Adrenal gland (tissue), 12 donors: ENCODE data around the gene KIAA1755. TPM values are rescaled to one million over a fixed set of nuclear protein-coding genes. Genes with fewer than 3 reads are reported as not detected.
A peak's percentile ranks its signal among the peaks of the same experiment; 100 is the strongest.

Source experiments
- DNase-seq, 7 donors: peaks; one replicate each; pipeline ENCODE4 v3.0.0-alpha.2; 2019 to 2020
- H3K27ac ChIP-seq, 5 donors: fragments of 200-600 bp; sonication (generic) in 4 of 5; 1 replicate in 3 of 5; 2 replicates in 2 of 5; pipeline versions ENCODE4 v1.5.1 to v1.8.0; 2016 to 2020; ENCODE audit warnings: mild to moderate bottlenecking in 1 of 5
- H3K27me3 ChIP-seq: fragments of 200-600 bp; 2 replicates; pipeline ENCODE4 v1.8.0; 2021
- H3K36me3 ChIP-seq, 2 donors: fragments of 200-600 bp; replicated peaks in 1 of 2; 1 replicate in 1 of 2; 2 replicates in 1 of 2; pipeline versions ENCODE4 v1.5.1 to v1.8.0; 2018 to 2022
- H3K4me1 ChIP-seq, 2 donors: fragments of 200-600 bp; replicated peaks in 1 of 2; 1 replicate in 1 of 2; 2 replicates in 1 of 2; pipeline versions ENCODE4 v1.5.1 to v1.8.0; 2018 to 2021
- H3K4me3 ChIP-seq, 4 donors: fragments of 200-600 bp; sonication (generic) in 3 of 4; one replicate each; pipeline ENCODE4 v1.5.1; 2016 to 2018
- H3K9me3 ChIP-seq, 3 donors: fragments of 200-600 bp; sonication (generic) in 1 of 3; replicated peaks in 1 of 3; 1 replicate in 2 of 3; 2 replicates in 1 of 3; pipeline versions ENCODE4 v1.5.1 to v1.8.0; 2016 to 2021
- CTCF ChIP-seq, 6 experiments: fragments of 450-650 bp in 4 of 6; fragments of 200-600 bp in 2 of 6; sonication (generic) in 1 of 6; IDR thresholded peaks; 1 replicate in 5 of 6; 2 replicates in 1 of 6; pipeline versions ENCODE4 v1.5.1 to v1.8.0; 2016 to 2021; ENCODE audit warnings: antibody characterized with exemption in 6 of 6, mild to moderate bottlenecking in 2 of 6, moderate library complexity in 1 of 6
- POLR2A ChIP-seq, 2 donors: fragments of 450-650 bp; IDR thresholded peaks; one replicate each; pipeline ENCODE4 v1.6.1; 2017; ENCODE audit warnings: antibody characterized with exemption in 2 of 2, mild to moderate bottlenecking in 2 of 2, moderate library complexity in 1 of 2
- WGBS, 4 donors: extraction: QIAGEN DNeasy Blood & Tissue Kit in 2 of 4; methylation state at CpG; one replicate each; pipeline versions ENCODE4 v1.1.5 to v1.1.7; 2013 to 2017; 5-methylcytosine and 5-hydroxymethylcytosine counted together
- intact Hi-C, 2 donors: fragments of 100-400 bp; cut with DNase I; formaldehyde crosslinking; loops; one replicate each; pipeline versions ENCODE4 v1.14.1 to v1.15.0; 2022 to 2023
- polyA plus RNA-seq, 3 donors: library from polyadenylated mRNA; stranded (reverse); fragments of 200-250 nt in 2 of 3; fragments of 350-450 nt in 1 of 3; fragmentation: Illumina TruSeq in 1 of 3; extraction: RNeasy Lipid Tissue Mini Kit (QIAGEN cat#74804) in 1 of 3; gene quantifications; one replicate each; pipeline ENCODE4 v1.2.3, GENCODE V29; 2013 to 2014
- total RNA-seq, 9 donors: library from RNA; depleted of rRNA in 4 of 9; stranded (reverse); fragments of >200 nt in 4 of 9; fragments of 120-200 nt in 1 of 9; fragmentation: NEBNext Ultra II Directional in 1 of 9; extraction: Animal tissue kit (Norgen Biotek cat#: 25700) in 1 of 9; gene quantifications; one replicate each; pipeline versions ENCODE4 v1.1.0 to v1.2.4, GENCODE V29; 2013 to 2023
- donor health status: healthy with polysubstance abuse.
- donor health status: Bipolar disorder and iron deficiency.
- donor health status: DM: yes; HTN: yes; CAD: no.
- donor health status: DM: no; HTN: no; CAD: no.
- donor health status: DM: no; HTN: no; CAD: no.
- donor health status: DM: yes; HTN: yes; CAD: no.

KIAA1755 gene
- total and polyA plus RNA-seq, 12 donors = 0.42 to 8.0 (median 2.0) TPM

- Histone ChIP-seq H3K4me1 (no peaks in the 10 kb centered on the region), H3K27me3 (no peaks in the 10 kb centered on the region), H3K27ac (peak overlapping the region in 1 of 5 donors; percentile 13), H3K36me3 (no peaks in the 10 kb centered on the region), H3K4me3 (no peak overlapping the region), H3K9me3 (no peaks in the 10 kb centered on the region)
- intact Hi-C loops = no loop called here
- TF ChIP-seq POLR2A (IDR thresholded peaks at IDR 0.05) = no peak
- DNase-seq = peak in 4 of 7 donors; percentile 26 to 64 (median 34)
- WGBS, 4 donors = 45 to 64% (median 53%) methylated on average over 8 to 10 of the region's 10 CpGs
Observed at GRCh38 chr20:38270869-38271605, 10.5 kb upstream of the KIAA1755 start.

DNA sequence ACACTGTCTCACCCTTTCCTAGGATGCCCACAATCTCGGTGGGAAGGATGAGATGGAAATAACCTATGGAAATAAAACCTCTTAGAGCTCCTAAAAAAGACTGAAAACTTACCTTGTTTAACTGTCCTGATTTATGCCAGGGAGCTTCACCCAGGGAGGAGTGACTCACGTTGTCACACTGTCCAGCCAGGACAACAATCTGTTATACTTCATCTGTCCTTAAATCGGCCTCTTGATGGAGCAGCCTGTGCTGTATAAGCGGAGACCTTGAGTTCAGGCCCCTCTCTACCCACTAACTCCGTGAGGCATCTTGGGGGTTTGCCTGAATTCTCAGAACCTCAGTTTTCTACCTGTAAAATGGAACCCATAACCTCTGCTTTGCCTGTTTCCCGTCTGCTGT is 9.2 kb upstream of the KIAA1755 start:
- H3K36me3 ChIP-seq = no peaks in the 10 kb centered on the region
- no peaks in the 10 kb centered on the region for H3K4me1 ChIP-seq
- H3K9me3 ChIP-seq = no peaks in the 10 kb centered on the region
- DNase-seq = no peak
- 54 to 61% (median 58%) methylated on average over 6 of the region's 6 CpGs for WGBS, 4 donors
- TF ChIP-seq CTCF (IDR thresholded peaks at IDR 0.05) = no peak
- no peak for TF ChIP-seq POLR2A (IDR thresholded peaks at IDR 0.05)
- no peak overlapping the region for H3K27ac ChIP-seq
- H3K4me3 ChIP-seq = no peak overlapping the region
- H3K27me3 ChIP-seq = no peaks in the 10 kb centered on the region
- intact Hi-C loops = no loop called here

GRCh38 chr20:38269040-38269439 is 8.5 kb upstream of the KIAA1755 start:
- Histone ChIP-seq H3K9me3 (no peaks in the 10 kb centered on the region), H3K27me3 (no peaks in the 10 kb centered on the region), H3K4me1 (no peaks in the 10 kb centered on the region), H3K4me3 (no peak overlapping the region), H3K36me3 (no peaks in the 10 kb centered on the region), H3K27ac (no peak overlapping the region)
- intact Hi-C loops = no loop called here
- no peak for TF ChIP-seq POLR2A (IDR thresholded peaks at IDR 0.05)
- no peak for TF ChIP-seq CTCF (IDR thresholded peaks at IDR 0.05)
- no peak for DNase-seq
- 79 to 94% (median 84%) methylated on average over 3 of the region's 3 CpGs for WGBS, 4 donors

DNA sequence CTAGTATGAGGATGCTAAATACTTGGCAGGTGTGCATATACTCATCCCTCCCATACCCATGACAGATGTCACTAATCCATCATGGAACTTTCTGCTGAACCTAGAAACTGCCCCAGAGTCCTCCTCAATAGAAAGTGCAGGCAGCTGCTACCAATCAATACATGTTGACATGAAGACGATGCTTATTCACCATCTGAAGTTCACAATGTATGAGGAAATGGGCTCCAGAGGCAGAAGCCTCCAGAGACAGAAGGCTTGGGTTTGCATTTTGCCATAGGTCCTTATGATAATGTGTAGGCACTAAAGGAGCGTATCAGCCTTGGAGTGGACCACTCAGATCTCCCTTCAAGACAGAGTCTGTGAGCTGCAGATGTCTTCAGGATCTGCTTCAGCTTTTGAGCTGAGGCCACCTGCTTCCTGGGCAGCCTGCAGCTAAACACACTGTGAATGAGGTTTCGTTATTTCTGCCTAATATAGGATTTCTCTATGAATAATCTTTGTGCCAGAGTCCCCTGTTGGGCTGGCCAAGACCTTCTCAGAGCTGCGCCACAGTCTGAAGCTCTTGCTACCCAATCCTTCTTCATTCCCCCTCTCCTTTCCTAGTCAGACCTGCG is 7.5 kb upstream of the KIAA1755 start:
- intact Hi-C loops = no loop called here
- no peaks in the 10 kb centered on the region for H3K27me3 ChIP-seq
- no peak for DNase-seq
- no peaks in the 10 kb centered on the region for H3K36me3 ChIP-seq
- TF ChIP-seq POLR2A (IDR thresholded peaks at IDR 0.05) (no peak), CTCF (IDR thresholded peaks at IDR 0.05) (no peak)
- no peaks in the 10 kb centered on the region for H3K4me1 ChIP-seq
- H3K27ac ChIP-seq = no peak overlapping the region
- no peaks in the 10 kb centered on the region for H3K9me3 ChIP-seq
- H3K4me3 ChIP-seq = no peak overlapping the region
- WGBS, 4 donors = 75 to 81% (median 76%) methylated on average over 5 of the region's 5 CpGs
